HFFc6 (cell line): Measurements from ENCODE around the gene HLX. TPM values are rescaled to one million over a fixed set of nuclear protein-coding genes. Genes with fewer than 3 reads are reported as not detected.
A peak's percentile ranks its signal among the peaks of the same experiment; 100 is the strongest.

Experiments
- DNase-seq: peaks from one replicate; pipeline ENCODE4 v3.0.0-alpha.2; 2018
- H3K27ac Mint-ChIP-seq: 2 replicates; pipeline ENCODE4 v1.8.0; 2020; ENCODE audit warnings: mild to moderate bottlenecking, mixed read lengths
- H3K27me3 Mint-ChIP-seq: 2 replicates; pipeline ENCODE4 v1.8.0; 2021; ENCODE audit warnings: mild to moderate bottlenecking, moderate library complexity, mixed read lengths; ENCODE audit not compliant: insufficient read depth
- H3K36me3 Mint-ChIP-seq: 2 replicates; pipeline ENCODE4 v1.8.0; 2021; ENCODE audit warnings: low read depth, mixed read lengths
- H3K4me1 Mint-ChIP-seq: 2 replicates; pipeline ENCODE4 v1.8.0; 2020; ENCODE audit warnings: low read depth, mixed read lengths
- H3K4me3 Mint-ChIP-seq: 2 replicates; pipeline ENCODE4 v1.8.0; 2020; ENCODE audit warnings: mild to moderate bottlenecking, moderate library complexity, mixed read lengths
- H3K9me3 Mint-ChIP-seq: 2 replicates; pipeline ENCODE4 v1.8.0; 2020; ENCODE audit warnings: mild to moderate bottlenecking, mixed read lengths
- CTCF ChIP-seq: fragments of 200-600 bp; sonication (generic); IDR thresholded peaks from 2 replicates; pipeline ENCODE4 v1.5.0; 2021; ENCODE audit warnings: antibody characterized with exemption, mild to moderate bottlenecking
- total RNA-seq, 6 experiments: library from RNA; stranded (reverse); fragmentation: NEBNext Ultra II Directional; extraction: Animal tissue kit (Norgen Biotek cat#: 25700); gene quantifications; 2 replicates in 1 of 6; 3 replicates in 5 of 6; pipeline ENCODE4 v1.2.3, GENCODE V29; 2021

Gene HLX
- total RNA-seq, 6 experiments from 2014 or later = 9.9 to 14.3 (median 11.3) TPM

- Mint-ChIP-seq H3K27me3 (peaks cover 3% of the 10 kb centered on the region; the same call in 1 of the 2 replicates), H3K27ac (peak overlapping the region; percentile 88), H3K9me3 (peaks cover 6% of the 10 kb centered on the region; the same call in 1 of the 2 replicates), H3K4me1 (peaks cover 45% of the 10 kb centered on the region), H3K36me3 (peaks cover 35% of the 10 kb centered on the region), H3K4me3 (peak overlapping the region; percentile 97)
- no peak; the same call in 1 of the 2 replicates for TF ChIP-seq CTCF
- no peak for DNase-seq
Observed at GRCh38 chr1:220878191-220879075, 810 bp upstream of the HLX start.

DNA sequence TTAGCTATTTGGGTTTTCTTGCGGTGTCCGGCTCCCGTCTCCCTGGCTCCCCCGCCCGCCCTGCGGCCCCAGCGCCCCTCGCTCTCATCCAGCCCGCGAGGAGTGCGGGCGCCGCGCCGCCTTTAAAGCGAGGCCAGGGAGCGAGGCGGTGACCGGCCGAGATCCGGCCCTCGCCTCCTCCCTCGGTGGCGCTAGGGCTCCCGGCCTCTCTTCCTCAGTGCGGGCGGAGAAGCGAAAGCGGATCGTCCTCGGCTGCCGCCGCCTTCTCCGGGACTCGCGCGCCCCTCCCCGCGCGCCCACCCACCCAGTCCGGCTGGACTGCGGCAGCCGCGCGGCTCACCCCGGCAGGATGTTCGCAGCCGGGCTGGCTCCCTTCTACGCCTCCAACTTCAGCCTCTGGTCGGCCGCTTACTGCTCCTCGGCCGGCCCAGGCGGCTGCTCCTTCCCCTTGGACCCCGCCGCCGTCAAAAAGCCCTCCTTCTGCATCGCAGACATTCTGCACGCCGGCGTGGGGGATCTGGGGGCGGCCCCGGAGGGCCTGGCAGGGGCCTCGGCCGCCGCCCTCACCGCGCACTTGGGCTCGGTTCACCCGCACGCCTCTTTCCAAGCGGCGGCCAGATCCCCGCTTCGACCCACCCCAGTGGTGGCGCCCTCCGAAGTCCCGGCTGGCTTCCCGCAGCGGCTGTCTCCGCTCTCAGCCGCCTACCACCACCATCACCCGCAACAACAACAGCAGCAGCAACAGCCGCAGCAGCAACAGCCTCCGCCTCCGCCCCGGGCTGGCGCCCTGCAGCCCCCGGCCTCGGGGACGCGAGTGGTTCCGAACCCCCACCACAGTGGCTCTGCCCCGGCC, 492 bp downstream of the HLX start:
- Mint-ChIP-seq H3K9me3 (peaks cover 6% of the 10 kb centered on the region; the same call in 1 of the 2 replicates), H3K4me1 (peaks cover 36% of the 10 kb centered on the region), H3K36me3 (peaks cover 45% of the 10 kb centered on the region), H3K4me3 (peak overlapping the region; percentile 97), H3K27me3 (peaks cover 3% of the 10 kb centered on the region; the same call in 1 of the 2 replicates), H3K27ac (peak overlapping the region; percentile 88)
- peak; percentile 32 for DNase-seq
- peak; percentile 48 for TF ChIP-seq CTCF

DNA sequence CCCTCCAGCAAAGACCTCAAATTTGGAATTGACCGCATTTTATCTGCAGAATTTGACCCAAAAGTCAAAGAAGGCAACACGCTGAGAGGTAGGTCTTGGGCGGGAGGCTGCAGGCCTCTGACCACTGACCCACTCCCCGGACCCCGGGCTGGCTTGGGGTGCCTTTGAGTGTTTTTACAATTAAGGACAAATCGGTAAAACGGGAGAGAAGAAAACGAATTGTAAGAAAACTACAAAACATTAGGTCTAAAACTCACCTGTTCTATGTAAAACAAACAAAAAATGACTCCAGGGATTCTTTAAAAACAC, 1.1 kb downstream of the HLX start:
- Mint-ChIP-seq H3K27me3 (peaks cover 3% of the 10 kb centered on the region; the same call in 1 of the 2 replicates), H3K9me3 (peaks cover 6% of the 10 kb centered on the region; the same call in 1 of the 2 replicates), H3K4me1 (peaks cover 31% of the 10 kb centered on the region), H3K36me3 (peaks cover 50% of the 10 kb centered on the region), H3K4me3 (peak overlapping the region; percentile 97), H3K27ac (peak overlapping the region; percentile 67)
- DNase-seq = no peak
- no peak for TF ChIP-seq CTCF

GRCh38 chr1:220880726-220881506, 1.7 kb downstream of the HLX start:
- Mint-ChIP-seq H3K36me3 (peaks cover 56% of the 10 kb centered on the region), H3K27me3 (peaks cover 3% of the 10 kb centered on the region; the same call in 1 of the 2 replicates), H3K9me3 (peaks cover 6% of the 10 kb centered on the region; the same call in 1 of the 2 replicates), H3K27ac (peak overlapping the region; percentile 67; the same call in 1 of the 2 replicates), H3K4me3 (peak overlapping the region; percentile 97), H3K4me1 (peaks cover 31% of the 10 kb centered on the region)
- DNase-seq = no peak
- TF ChIP-seq CTCF = no peak
